Parathyroid adenoma (tissue), 2 donors: ENCODE data around the gene GNAI3.

Experiments
- H2AFZ ChIP-seq: fragments of 300-600 bp; sonication (generic); one replicate; pipeline ENCODE4 v1.7.0; 2017; ENCODE audit warnings: antibody characterized with exemption, mild to moderate bottlenecking
- H3K27ac ChIP-seq: fragments of 300-600 bp; sonication (generic); one replicate; pipeline ENCODE4 v1.7.0; 2017
- H3K27me3 ChIP-seq: fragments of 300-600 bp; sonication (generic); one replicate; pipeline ENCODE4 v1.7.0; 2017; ENCODE audit warnings: low read length; ENCODE audit not compliant: control insufficient read depth, insufficient read depth
- H3K36me3 ChIP-seq: fragments of 300-600 bp; sonication (generic); one replicate; pipeline ENCODE4 v1.7.0; 2017; ENCODE audit warnings: low read length; ENCODE audit not compliant: control insufficient read depth, insufficient read depth
- H3K4me1 ChIP-seq: fragments of 300-600 bp; sonication (generic); one replicate; pipeline ENCODE4 v1.7.0; 2017; ENCODE audit warnings: control low read depth
- H3K4me2 ChIP-seq: fragments of 300-600 bp; sonication (generic); one replicate; pipeline ENCODE4 v1.7.0; 2017; ENCODE audit warnings: low read length
- H3K4me3 ChIP-seq: fragments of 300-600 bp; sonication (generic); one replicate; pipeline ENCODE4 v1.7.0; 2017; ENCODE audit warnings: low read depth, low read length
- H3K79me2 ChIP-seq: fragments of 300-600 bp; sonication (generic); one replicate; pipeline ENCODE4 v1.7.0; 2017; ENCODE audit warnings: control low read depth
- H3K9ac ChIP-seq: fragments of 300-600 bp; sonication (generic); one replicate; pipeline ENCODE4 v1.7.0; 2017; ENCODE audit warnings: mild to moderate bottlenecking
- H3K9me3 ChIP-seq: fragments of 300-600 bp; sonication (generic); one replicate; pipeline ENCODE4 v1.7.0; 2017; ENCODE audit warnings: low read length; ENCODE audit not compliant: control insufficient read depth
- CTCF ChIP-seq: fragments of 300-600 bp; sonication (generic); IDR thresholded peaks from one replicate; pipeline ENCODE4 v1.7.0; 2017; ENCODE audit warnings: antibody characterized with exemption, mild to moderate bottlenecking
- donor health status: primary hyperparathyroidism.

GNAI3 gene

DNA sequence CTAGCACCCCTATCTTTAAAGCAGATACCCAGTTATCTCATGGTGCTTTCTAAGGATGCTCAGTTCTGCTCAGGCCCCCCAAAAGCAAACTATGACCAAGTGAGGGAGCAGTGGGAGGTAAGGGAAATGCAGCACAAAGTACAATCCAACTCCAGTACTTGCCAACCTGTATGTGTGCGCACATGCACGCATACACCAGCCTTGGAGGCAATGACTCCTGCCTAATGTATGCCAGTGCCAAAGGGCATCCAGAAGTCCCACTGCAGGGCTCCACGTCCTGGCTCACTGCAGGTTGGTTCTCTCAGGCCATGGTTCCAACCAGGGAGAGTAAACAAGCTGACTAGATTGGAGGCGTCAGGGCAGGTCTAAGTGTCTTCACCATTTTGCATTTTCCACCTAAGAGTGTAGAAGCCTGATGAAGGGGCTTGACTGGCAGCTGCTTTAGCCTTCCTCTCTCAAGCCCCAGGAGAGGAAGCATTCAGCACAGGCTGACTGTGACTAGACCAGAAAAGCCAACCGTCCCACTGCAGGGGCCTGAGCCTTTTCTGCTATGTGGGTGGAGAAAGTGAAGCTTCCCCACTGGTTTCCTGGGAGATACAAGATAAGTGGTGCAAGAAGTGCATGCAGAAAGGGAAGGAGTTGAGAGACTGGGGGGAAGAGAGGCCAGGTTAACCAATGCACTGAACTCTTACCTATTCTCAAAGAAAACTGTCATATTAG lies 46.6 kb upstream of the GNAI3 start:
- Histone ChIP-seq H3K4me2 (no peak overlapping the region), H3K4me1 (no peaks in the 10 kb centered on the region), H3K79me2 (no peaks in the 10 kb centered on the region), H2AFZ (no peak overlapping the region), H3K9ac (no peak overlapping the region), H3K27ac (no peak overlapping the region), H3K36me3 (no peaks in the 10 kb centered on the region), H3K4me3 (no peak overlapping the region), H3K27me3 (no peaks in the 10 kb centered on the region), H3K9me3 (no peaks in the 10 kb centered on the region)
- no peak for TF ChIP-seq CTCF

DNA sequence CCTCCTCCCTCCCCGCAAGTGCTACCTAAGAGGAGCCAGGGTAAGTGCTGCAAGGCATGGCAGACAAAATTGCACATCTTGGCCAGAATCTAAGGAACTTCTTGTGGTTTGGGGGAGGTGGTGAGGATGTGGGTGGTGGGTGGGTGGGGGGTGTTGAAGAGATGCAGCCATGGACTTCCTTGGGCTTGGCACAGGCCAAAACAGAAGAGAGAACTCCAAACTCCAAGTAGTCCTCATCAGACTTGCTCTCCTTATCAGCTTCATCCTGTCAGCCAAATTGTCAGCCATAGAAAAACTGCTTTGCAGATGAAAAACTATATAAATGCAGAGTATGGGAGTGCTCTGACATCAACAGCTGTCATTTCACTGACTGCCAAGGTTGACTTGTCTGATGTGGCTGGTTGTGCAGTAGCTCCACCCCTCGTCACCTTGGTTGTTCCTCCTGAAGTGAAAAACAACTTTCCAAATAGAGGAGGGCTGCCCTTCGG lies 46.0 kb upstream of the GNAI3 start:
- H3K27me3 ChIP-seq, result no peaks in the 10 kb centered on the region
- no peaks in the 10 kb centered on the region for H3K9me3 ChIP-seq
- no peaks in the 10 kb centered on the region for H3K36me3 ChIP-seq
- TF ChIP-seq CTCF, result no peak
- H3K4me1 ChIP-seq, result no peaks in the 10 kb centered on the region
- H3K9ac ChIP-seq, result no peak overlapping the region
- H3K4me2 ChIP-seq, result no peak overlapping the region
- no peak overlapping the region for H3K27ac ChIP-seq
- no peak overlapping the region for H3K4me3 ChIP-seq
- no peak overlapping the region for H2AFZ ChIP-seq
- H3K79me2 ChIP-seq, result no peaks in the 10 kb centered on the region

DNA sequence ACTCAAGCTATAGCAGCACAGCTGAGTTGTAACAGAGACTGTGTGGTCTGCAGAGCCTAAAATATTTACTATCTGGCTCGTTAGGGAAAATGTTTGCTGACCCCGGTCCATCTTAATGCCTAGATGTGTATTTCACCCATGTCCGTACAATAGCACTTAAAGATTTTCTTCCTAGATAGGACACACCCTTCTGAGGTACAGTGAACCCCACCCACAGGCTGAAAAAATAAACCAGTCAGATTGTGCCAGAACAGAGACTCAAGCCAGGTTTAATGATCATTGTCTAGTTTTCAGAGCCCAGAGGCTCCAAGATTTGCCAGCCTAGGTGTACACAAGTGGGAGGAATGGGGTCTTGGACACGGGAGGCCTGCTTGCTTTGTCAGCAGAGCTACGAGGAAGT lies 44.5 kb upstream of the GNAI3 start:
- H3K9ac ChIP-seq, result no peak overlapping the region
- no peaks in the 10 kb centered on the region for H3K79me2 ChIP-seq
- TF ChIP-seq CTCF, result no peak
- no peaks in the 10 kb centered on the region for H3K27me3 ChIP-seq
- H3K4me1 ChIP-seq, result no peaks in the 10 kb centered on the region
- H2AFZ ChIP-seq, result no peak overlapping the region
- no peak overlapping the region for H3K4me2 ChIP-seq
- H3K4me3 ChIP-seq, result no peak overlapping the region
- H3K36me3 ChIP-seq, result no peaks in the 10 kb centered on the region
- H3K9me3 ChIP-seq, result no peaks in the 10 kb centered on the region
- H3K27ac ChIP-seq, result no peak overlapping the region

DNA sequence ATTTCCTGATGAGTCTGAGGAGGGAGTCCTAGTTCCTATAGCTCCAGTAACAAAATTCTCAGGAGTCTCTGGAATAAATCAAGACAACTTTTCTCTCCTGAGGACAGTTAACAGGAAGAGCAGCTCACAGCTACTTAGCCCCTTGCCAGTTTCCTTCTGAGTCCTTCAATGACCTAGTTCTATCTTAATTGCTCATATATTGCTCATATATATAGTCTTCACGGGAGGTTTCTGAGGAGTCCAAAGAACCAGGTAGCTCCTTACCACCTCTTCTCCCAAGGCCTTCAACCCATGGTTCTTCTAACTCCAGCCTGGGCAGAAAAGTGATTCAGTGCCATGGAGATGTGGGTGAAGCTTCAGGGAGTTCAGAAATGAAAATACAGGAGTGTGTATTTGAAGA lies 43.4 kb upstream of the GNAI3 start:
- no peak overlapping the region for H3K9ac ChIP-seq
- no peaks in the 10 kb centered on the region for H3K4me1 ChIP-seq
- no peaks in the 10 kb centered on the region for H3K36me3 ChIP-seq
- no peak overlapping the region for H2AFZ ChIP-seq
- H3K27ac ChIP-seq, result no peak overlapping the region
- no peaks in the 10 kb centered on the region for H3K27me3 ChIP-seq
- H3K9me3 ChIP-seq, result no peaks in the 10 kb centered on the region
- no peak for TF ChIP-seq CTCF
- H3K4me3 ChIP-seq, result no peak overlapping the region
- H3K79me2 ChIP-seq, result no peaks in the 10 kb centered on the region
- no peak overlapping the region for H3K4me2 ChIP-seq
